Astrocyte (in vitro differentiated cells and primary cell): ENCODE measurements around the gene SLC6A13. TPM values are rescaled to one million over a fixed set of nuclear protein-coding genes. Genes with fewer than 3 reads are reported as not detected.

Experiments used
- DNase-seq: peaks from one replicate; pipeline ENCODE4 v3.0.0-alpha.2; 2010; ENCODE audit warnings: low read depth
- FAIRE-seq: peaks from 2 replicates; lab custom pipeline; 2011; peaks lifted over from hg19 to GRCh38; lab: Jason Lieb, UNC
- H2AFZ ChIP-seq: 2 replicates; pipeline ENCODE4 v1.6.0; 2012; ENCODE audit warnings: low read depth, low read length, inconsistent platforms
- H3K27ac ChIP-seq: 2 replicates; pipeline ENCODE4 v1.5.1; 2011; ENCODE audit warnings: low read depth, low read length, inconsistent platforms
- H3K27me3 ChIP-seq: 2 replicates; pipeline ENCODE4 v1.6.0; 2011; ENCODE audit warnings: low read length, inconsistent platforms; ENCODE audit not compliant: insufficient read depth
- H3K36me3 ChIP-seq: 2 replicates; pipeline ENCODE4 v1.5.1; 2011; ENCODE audit warnings: low read length, inconsistent platforms; ENCODE audit not compliant: insufficient read depth
- H3K4me1 ChIP-seq: 2 replicates; pipeline ENCODE4 v1.5.1; 2011; ENCODE audit warnings: low read length, inconsistent platforms; ENCODE audit not compliant: insufficient read depth
- H3K4me2 ChIP-seq: 2 replicates; pipeline ENCODE4 v1.6.0; 2012; ENCODE audit warnings: low read length, inconsistent platforms
- H3K4me3 ChIP-seq: 2 replicates; pipeline ENCODE4 v1.5.1; 2011; ENCODE audit warnings: low read depth, mild to moderate bottlenecking, low read length, inconsistent platforms; ENCODE audit not compliant: insufficient read depth
- H3K79me2 ChIP-seq: 2 replicates; pipeline ENCODE4 v1.6.0; 2012; ENCODE audit warnings: mild to moderate bottlenecking, low read length, inconsistent platforms; ENCODE audit not compliant: insufficient read depth
- H3K9ac ChIP-seq: 2 replicates; pipeline ENCODE4 v1.6.0; 2012; ENCODE audit warnings: mild to moderate bottlenecking, low read length, inconsistent platforms
- H3K9me3 ChIP-seq: 2 replicates; pipeline ENCODE4 v1.5.1; 2012; ENCODE audit warnings: low read depth, mild to moderate bottlenecking, low read length, inconsistent platforms; ENCODE audit not compliant: insufficient read depth
- H4K20me1 ChIP-seq: 2 replicates; pipeline ENCODE4 v1.6.0; 2012; ENCODE audit warnings: low read length, inconsistent platforms; ENCODE audit not compliant: insufficient read depth
- H3K27ac Mint-ChIP-seq: one replicate; pipeline ENCODE4 v1.8.0; 2021; ENCODE audit warnings: mild to moderate bottlenecking, mixed read lengths; ENCODE audit not compliant: unreplicated experiment
- H3K27me3 Mint-ChIP-seq: one replicate; pipeline ENCODE4 v1.8.0; 2021; ENCODE audit warnings: low read depth, mixed read lengths; ENCODE audit not compliant: unreplicated experiment
- H3K36me3 Mint-ChIP-seq: one replicate; pipeline ENCODE4 v1.8.0; 2021; ENCODE audit warnings: low read depth, mixed read lengths; ENCODE audit not compliant: unreplicated experiment
- H3K4me1 Mint-ChIP-seq: one replicate; pipeline ENCODE4 v1.8.0; 2021; ENCODE audit warnings: low read depth, mixed read lengths; ENCODE audit not compliant: unreplicated experiment
- H3K4me3 Mint-ChIP-seq: one replicate; pipeline ENCODE4 v1.8.0; 2021; ENCODE audit warnings: mild to moderate bottlenecking, moderate library complexity, mixed read lengths; ENCODE audit not compliant: unreplicated experiment
- H3K9me3 Mint-ChIP-seq: one replicate; pipeline ENCODE4 v1.8.0; 2021; ENCODE audit warnings: mild to moderate bottlenecking, mixed read lengths; ENCODE audit not compliant: unreplicated experiment
- EZH2 ChIP-seq: IDR thresholded peaks from 2 replicates; pipeline ENCODE4 v1.6.1; 2012; ENCODE audit warnings: mild to moderate bottlenecking, low read length, inconsistent platforms; ENCODE audit not compliant: insufficient read depth
- total RNA-seq: library from RNA; stranded (reverse); gene quantifications from 2 replicates; pipeline ENCODE4 v1.2.1, GENCODE V29; 2021
- TF ChIP-seq, protein P1 (sequence below): IDR thresholded peaks from 2 replicates; pipeline ENCODE4 v1.5.1; 2011; ENCODE audit warnings: low read depth, mild to moderate bottlenecking, inconsistent platforms, low read length, moderate library complexity; ENCODE audit not compliant: insufficient read depth

The SLC6A13 gene
- total RNA-seq, 1 donor from 2014 or later = 2.6 TPM

DNA sequence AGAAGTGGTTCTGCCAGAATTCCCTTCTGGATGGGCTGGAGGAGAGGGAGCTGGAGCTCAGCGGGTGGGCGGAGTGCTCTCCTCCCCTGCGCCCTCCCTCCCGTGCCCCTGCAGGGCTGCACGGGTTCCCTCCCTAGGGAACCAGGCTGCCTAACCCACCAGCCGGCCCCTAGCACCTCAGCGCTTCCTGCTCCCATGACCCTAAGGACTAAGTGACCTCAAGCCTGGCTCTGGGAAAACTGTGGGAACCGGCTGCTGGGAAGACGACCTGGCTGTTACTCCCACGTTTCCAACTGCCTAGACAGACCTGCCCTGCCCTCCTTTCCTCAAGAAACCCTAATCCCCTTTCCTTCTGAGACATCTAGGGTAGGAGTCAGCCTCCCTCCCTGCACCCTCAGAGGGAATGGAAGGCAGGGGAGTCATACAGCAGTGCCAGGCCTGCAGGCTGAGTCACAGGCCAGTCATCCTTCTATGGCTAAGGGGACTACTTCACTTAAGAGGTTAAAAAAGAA is 80.2 kb downstream of the SLC6A13 start:
- Mint-ChIP-seq H3K4me1 (peaks cover 40% of the 10 kb centered on the region), H3K27me3 (peaks cover 8% of the 10 kb centered on the region), H3K4me3 (no peak overlapping the region), H3K9me3 (peaks cover 3% of the 10 kb centered on the region), H3K36me3 (no peaks in the 10 kb centered on the region), H3K27ac (peak overlapping the region; percentile 86)
- TF ChIP-seq, protein P1, sequence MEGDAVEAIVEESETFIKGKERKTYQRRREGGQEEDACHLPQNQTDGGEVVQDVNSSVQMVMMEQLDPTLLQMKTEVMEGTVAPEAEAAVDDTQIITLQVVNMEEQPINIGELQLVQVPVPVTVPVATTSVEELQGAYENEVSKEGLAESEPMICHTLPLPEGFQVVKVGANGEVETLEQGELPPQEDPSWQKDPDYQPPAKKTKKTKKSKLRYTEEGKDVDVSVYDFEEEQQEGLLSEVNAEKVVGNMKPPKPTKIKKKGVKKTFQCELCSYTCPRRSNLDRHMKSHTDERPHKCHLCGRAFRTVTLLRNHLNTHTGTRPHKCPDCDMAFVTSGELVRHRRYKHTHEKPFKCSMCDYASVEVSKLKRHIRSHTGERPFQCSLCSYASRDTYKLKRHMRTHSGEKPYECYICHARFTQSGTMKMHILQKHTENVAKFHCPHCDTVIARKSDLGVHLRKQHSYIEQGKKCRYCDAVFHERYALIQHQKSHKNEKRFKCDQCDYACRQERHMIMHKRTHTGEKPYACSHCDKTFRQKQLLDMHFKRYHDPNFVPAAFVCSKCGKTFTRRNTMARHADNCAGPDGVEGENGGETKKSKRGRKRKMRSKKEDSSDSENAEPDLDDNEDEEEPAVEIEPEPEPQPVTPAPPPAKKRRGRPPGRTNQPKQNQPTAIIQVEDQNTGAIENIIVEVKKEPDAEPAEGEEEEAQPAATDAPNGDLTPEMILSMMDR = no peak
- TF ChIP-seq EZH2 = no peak
- Histone ChIP-seq H3K36me3 (no peaks in the 10 kb centered on the region), H3K4me2 (peak overlapping the region; percentile 68), H3K4me1 (peaks cover 30% of the 10 kb centered on the region), H2AFZ (peak overlapping the region; percentile 39), H3K27me3 (no peaks in the 10 kb centered on the region), H4K20me1 (no peaks in the 10 kb centered on the region), H3K9ac (peak overlapping the region; percentile 33), H3K4me3 (no peak overlapping the region), H3K27ac (peak overlapping the region; percentile 38), H3K9me3 (no peaks in the 10 kb centered on the region), H3K79me2 (no peaks in the 10 kb centered on the region)
- peak; percentile 75 for DNase-seq
- peak; percentile 54 for FAIRE-seq

- H3K4me2 ChIP-seq = peak overlapping the region; percentile 68
- DNase-seq = no peak
- Mint-ChIP-seq H3K27ac (peak overlapping the region; percentile 86), H3K36me3 (no peaks in the 10 kb centered on the region), H3K4me1 (peaks cover 40% of the 10 kb centered on the region), H3K9me3 (peaks cover 3% of the 10 kb centered on the region), H3K27me3 (peaks cover 8% of the 10 kb centered on the region), H3K4me3 (no peak overlapping the region)
- peak overlapping the region; percentile 33 for H3K9ac ChIP-seq
- FAIRE-seq = no peak
- no peaks in the 10 kb centered on the region for H3K9me3 ChIP-seq
- no peak for TF ChIP-seq EZH2
- TF ChIP-seq, protein P1 = no peak
- no peaks in the 10 kb centered on the region for H3K79me2 ChIP-seq
- H3K36me3 ChIP-seq = no peaks in the 10 kb centered on the region
- no peaks in the 10 kb centered on the region for H4K20me1 ChIP-seq
- no peak overlapping the region for H3K4me3 ChIP-seq
- peak overlapping the region; percentile 11 for H3K27ac ChIP-seq
- peak overlapping the region; percentile 39 for H2AFZ ChIP-seq
- no peaks in the 10 kb centered on the region for H3K27me3 ChIP-seq
- H3K4me1 ChIP-seq = peaks cover 35% of the 10 kb centered on the region
Measured at GRCh38 chr12:181921-182320, 80.7 kb downstream of the SLC6A13 start.

- Mint-ChIP-seq H3K27me3 (no peaks in the 10 kb centered on the region), H3K4me1 (peaks cover 53% of the 10 kb centered on the region), H3K36me3 (no peaks in the 10 kb centered on the region), H3K9me3 (peaks cover 3% of the 10 kb centered on the region), H3K27ac (peak overlapping the region; percentile 26), H3K4me3 (no peak overlapping the region)
- peak; percentile 8 for DNase-seq
- Histone ChIP-seq H3K4me3 (no peak overlapping the region), H3K9me3 (no peaks in the 10 kb centered on the region), H3K36me3 (no peaks in the 10 kb centered on the region), H3K79me2 (no peaks in the 10 kb centered on the region), H3K27ac (no peak overlapping the region), H3K4me2 (no peak overlapping the region), H2AFZ (peak overlapping the region; percentile 26), H3K9ac (no peak overlapping the region), H3K4me1 (peaks cover 43% of the 10 kb centered on the region), H4K20me1 (no peaks in the 10 kb centered on the region), H3K27me3 (no peaks in the 10 kb centered on the region)
- FAIRE-seq = no peak
- TF ChIP-seq, protein P1 = no peak
- TF ChIP-seq EZH2 = no peak
Measured at GRCh38 chr12:180445-180844, 82.2 kb downstream of the SLC6A13 start.
